ENCODE measurements around the gene ZKSCAN5. TPM values are rescaled to one million over a fixed set of nuclear protein-coding genes. Genes with fewer than 3 reads are reported as not detected.

Gene ZKSCAN5
- total RNA-seq, 4 donors from 2014 or later = 3.1 to 15.5 (median 9.2) TPM

GRCh38 chr7:99497766-99498545, 6.5 kb upstream of the ZKSCAN5 start:
- intact Hi-C loops (cut with DNase I; ENCODE audit: low total_unique reads) = no loop called here
- Histone ChIP-seq H3K4me1 (peaks cover 0 to 4% of the 10 kb centered on the region in 2 donors), H3K9me3 (peaks cover 0 to 19% of the 10 kb centered on the region in 2 donors), H3K27me3 (no peaks in the 10 kb centered on the region), H3K27ac (no peak overlapping the region), H3K36me3 (no peaks in the 10 kb centered on the region), H3K4me3 (peak overlapping the region in 1 of 2 donors; percentile 81)
- TF ChIP-seq CTCF (IDR thresholded peaks at IDR 0.05) = no peak
- TF ChIP-seq POLR2A (IDR thresholded peaks at IDR 0.05) = no peak
- DNase-seq = no peak

GRCh38 chr7:99498546-99498944, 5.9 kb upstream of the ZKSCAN5 start:
- TF ChIP-seq POLR2A (IDR thresholded peaks at IDR 0.05) (no peak), CTCF (IDR thresholded peaks at IDR 0.05) (no peak)
- no peaks in the 10 kb centered on the region for H3K27me3 ChIP-seq
- peak overlapping the region in 1 of 2 donors; percentile 92 for H3K27ac ChIP-seq
- H3K4me3 ChIP-seq = peak overlapping the region; percentile 81 to 84
- intact Hi-C loops (cut with DNase I; ENCODE audit: low total_unique reads) = no loop called here
- no peak for DNase-seq
- peaks cover 0 to 14% of the 10 kb centered on the region in 2 donors for H3K9me3 ChIP-seq
- no peaks in the 10 kb centered on the region for H3K36me3 ChIP-seq
- H3K4me1 ChIP-seq = peaks cover 0 to 4% of the 10 kb centered on the region in 2 donors

GRCh38 chr7:99499371-99499720, 5.1 kb upstream of the ZKSCAN5 start:
- H3K27ac ChIP-seq = peak overlapping the region; percentile 88 to 92
- H3K36me3 ChIP-seq = no peaks in the 10 kb centered on the region
- peaks cover 0 to 4% of the 10 kb centered on the region in 2 donors for H3K4me1 ChIP-seq
- no peaks in the 10 kb centered on the region for H3K27me3 ChIP-seq
- DNase-seq = no peak
- TF ChIP-seq CTCF (IDR thresholded peaks at IDR 0.05) = no peak
- no peak for TF ChIP-seq POLR2A (IDR thresholded peaks at IDR 0.05)
- peak overlapping the region; percentile 81 to 84 for H3K4me3 ChIP-seq
- intact Hi-C loops (cut with DNase I; ENCODE audit: low total_unique reads) = no loop called here
- H3K9me3 ChIP-seq = peaks cover 0 to 6% of the 10 kb centered on the region in 2 donors

GRCh38 chr7:99499721-99500636, 4.5 kb upstream of the ZKSCAN5 start, which contains the start of gene ZNF394:
Gene ZNF394, minus strand, starts transcription at chr7:99500281. Its CDS starts 188 bp downstream, at chr7:99500093.
- DNase-seq = peak; percentile 89 to 90
- peak within 1 kb of the TSS; percentile 81 to 84 for H3K4me3 ChIP-seq
- H3K9me3 ChIP-seq = peaks cover 0 to under 1% of the 10 kb centered on the region in 2 donors
- intact Hi-C loops (cut with DNase I; ENCODE audit: low total_unique reads) = loop anchor here (5.0 kb wide), 1 partner anchor 52 kb away; the partner anchor contains the start of gene FAM200A
- peak within 1 kb of the TSS; percentile 88 to 92 for H3K27ac ChIP-seq
- peaks cover 0 to 4% of the 10 kb centered on the region in 2 donors for H3K4me1 ChIP-seq
- H3K27me3 ChIP-seq = no peaks in the 10 kb centered on the region
- TF ChIP-seq POLR2A (IDR thresholded peaks at IDR 0.05) (peak; percentile 29 to 44), CTCF (IDR thresholded peaks at IDR 0.05) (no peak)
- H3K36me3 ChIP-seq = no peaks in the 10 kb centered on the region

Data from uterus (tissue), 4 donors.